Colonic mucosa (tissue), 4 donors: ENCODE data around the gene FXYD7. TPM values are rescaled to one million over a fixed set of nuclear protein-coding genes. Genes with fewer than 3 reads are reported as not detected.

Experiments
- DNase-seq: peaks from one replicate; pipeline ENCODE4 v3.0.0-alpha.2; 2020
- H3K27ac ChIP-seq: fragments of 200-600 bp; one replicate; pipeline ENCODE4 v1.8.0; 2021
- H3K27me3 ChIP-seq: fragments of 200-600 bp; one replicate; pipeline ENCODE4 v1.8.0; 2021
- H3K36me3 ChIP-seq: fragments of 200-600 bp; one replicate; pipeline ENCODE4 v1.8.0; 2021
- H3K4me1 ChIP-seq: fragments of 200-600 bp; one replicate; pipeline ENCODE4 v1.8.0; 2021; ENCODE audit warnings: mild to moderate bottlenecking
- H3K4me3 ChIP-seq: fragments of 200-600 bp; one replicate; pipeline ENCODE4 v1.8.0; 2021
- H3K9ac ChIP-seq, 2 donors: one replicate each; pipeline ENCODE4 v1.7.0; 2013; ENCODE audit warnings: control low read depth in 2 of 2, low read depth in 2 of 2, low read length in 2 of 2
- H3K9me3 ChIP-seq: fragments of 200-600 bp; one replicate; pipeline ENCODE4 v1.8.0; 2021
- CTCF ChIP-seq: fragments of 200-600 bp; IDR thresholded peaks from one replicate; pipeline ENCODE4 v1.8.0; 2022; ENCODE audit warnings: antibody characterized with exemption, mild to moderate bottlenecking
- intact Hi-C: fragments of 100-400 bp; cut with DNase I; formaldehyde crosslinking; loops from one replicate; pipeline ENCODE4 v1.14.1; 2022
- total RNA-seq, 2 donors: library from RNA; stranded (reverse); fragmentation: NEBNext Ultra II Directional in 1 of 2; extraction: Animal tissue kit (Norgen Biotek cat#: 25700) in 1 of 2; gene quantifications; one replicate each; pipeline ENCODE4 v1.2.1, GENCODE V29; 2021
- donor health status: healthy.
- donor health status: DM: no; HTN: no; CAD: no.
- donor health status: DM: no; HTN: no; CAD: no.

The FXYD7 gene
- total RNA-seq, 2 donors from 2014 or later = 0.47 to 0.61 TPM

GRCh38 chr19:35122687-35123551 lies 20.1 kb upstream of the FXYD7 start:
- H3K9ac ChIP-seq = peak overlapping the region in 1 of 2 donors; percentile 84
- H3K4me3 ChIP-seq = no peak overlapping the region
- peak overlapping the region; percentile 92 for H3K27ac ChIP-seq

GRCh38 chr19:35123573-35123972 lies 19.5 kb upstream of the FXYD7 start:
- peak; percentile 71 for DNase-seq
- peak overlapping the region in 1 of 2 donors; percentile 84 for H3K9ac ChIP-seq
- H3K4me1 ChIP-seq = peaks cover 29% of the 10 kb centered on the region
- peak overlapping the region; percentile 92 for H3K27ac ChIP-seq
- H3K4me3 ChIP-seq = no peak overlapping the region
- no peak for TF ChIP-seq CTCF
- H3K36me3 ChIP-seq = no peaks in the 10 kb centered on the region
- no peaks in the 10 kb centered on the region for H3K27me3 ChIP-seq
- no peaks in the 10 kb centered on the region for H3K9me3 ChIP-seq
- intact Hi-C loops = no loop called here

More at GRCh38 chr19:35122687-35123551, 20.1 kb upstream of the FXYD7 start:
- Histone ChIP-seq H3K27me3 (no peaks in the 10 kb centered on the region), H3K4me1 (peaks cover 25% of the 10 kb centered on the region), H3K9me3 (no peaks in the 10 kb centered on the region), H3K36me3 (no peaks in the 10 kb centered on the region)
- intact Hi-C loops = no loop called here
- DNase-seq = no peak
- TF ChIP-seq CTCF = no peak

GRCh38 chr19:35124098-35125060 lies 18.7 kb upstream of the FXYD7 start:
- TF ChIP-seq CTCF = no peak
- H3K4me1 ChIP-seq = peaks cover 34% of the 10 kb centered on the region
- peak overlapping the region; percentile 14 for H3K4me3 ChIP-seq
- DNase-seq = peak; percentile 97
- no peaks in the 10 kb centered on the region for H3K36me3 ChIP-seq
- H3K27ac ChIP-seq = peak overlapping the region; percentile 92
- intact Hi-C loops = no loop called here
- H3K9ac ChIP-seq = peak overlapping the region; percentile 74 to 84
- H3K27me3 ChIP-seq = no peaks in the 10 kb centered on the region
- no peaks in the 10 kb centered on the region for H3K9me3 ChIP-seq

- H3K9ac ChIP-seq = peak overlapping the region in 1 of 2 donors; percentile 84
- intact Hi-C loops = no loop called here
Observed at GRCh38 chr19:35125270-35125717, 17.8 kb upstream of the FXYD7 start.

More at GRCh38 chr19:35125270-35125717, 17.8 kb upstream of the FXYD7 start:
- Histone ChIP-seq H3K9me3 (no peaks in the 10 kb centered on the region), H3K4me1 (peaks cover 34% of the 10 kb centered on the region), H3K36me3 (no peaks in the 10 kb centered on the region), H3K27me3 (no peaks in the 10 kb centered on the region), H3K4me3 (no peak overlapping the region), H3K27ac (peak overlapping the region; percentile 92)
- TF ChIP-seq CTCF = no peak
- no peak for DNase-seq
